GM21515 (cell line): ENCODE measurements around the gene CAB39L.

Experiments used
- ATAC-seq: cut with Tn5 transposase; IDR thresholded peaks from one replicate; pipeline ENCODE4 v1.9.1; 2021; ENCODE audit not compliant: unreplicated experiment

Gene CAB39L

DNA sequence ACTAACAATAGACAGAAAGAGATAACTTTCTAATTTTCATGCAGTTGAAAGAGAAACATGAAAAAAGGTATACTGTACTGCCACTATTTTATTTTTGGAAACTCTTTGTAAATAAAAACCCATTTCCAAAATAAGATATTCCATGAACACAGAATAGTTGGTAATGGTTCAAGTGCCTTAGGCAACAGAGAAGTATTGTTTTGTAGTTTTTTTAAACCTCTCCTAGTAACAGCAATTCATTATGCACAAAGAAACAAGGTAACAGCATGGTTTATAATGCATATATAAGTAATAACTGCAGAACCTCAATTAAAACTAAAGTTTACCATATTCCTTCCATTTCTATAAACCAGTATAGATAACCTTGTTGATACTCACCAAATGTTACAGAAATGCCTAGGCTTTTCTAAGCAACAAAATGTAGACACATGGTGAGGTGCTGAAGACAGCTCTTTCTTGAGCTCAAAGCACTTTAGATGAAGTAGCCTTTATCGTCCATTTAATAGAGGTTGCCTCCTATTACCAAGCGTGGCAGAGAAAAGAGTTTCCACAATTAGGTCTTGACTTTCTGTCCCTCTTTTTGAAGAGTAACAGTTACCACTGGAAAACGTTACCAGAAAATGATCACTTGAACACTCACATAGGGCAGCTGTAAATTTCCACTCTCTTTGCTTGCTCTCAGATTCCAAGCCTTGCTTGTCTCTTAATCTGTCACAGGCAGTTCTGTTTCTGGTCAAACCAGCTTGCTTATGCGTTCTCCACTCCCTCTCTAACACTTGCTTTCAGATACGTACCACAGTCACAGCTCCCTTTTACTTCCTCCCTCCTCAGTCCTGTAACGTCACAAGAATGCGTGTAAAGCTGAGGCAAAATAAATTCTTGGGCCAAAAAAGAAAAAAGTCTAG lies 42.9 kb downstream of the CAB39L start:
- no peak for ATAC-seq

DNA sequence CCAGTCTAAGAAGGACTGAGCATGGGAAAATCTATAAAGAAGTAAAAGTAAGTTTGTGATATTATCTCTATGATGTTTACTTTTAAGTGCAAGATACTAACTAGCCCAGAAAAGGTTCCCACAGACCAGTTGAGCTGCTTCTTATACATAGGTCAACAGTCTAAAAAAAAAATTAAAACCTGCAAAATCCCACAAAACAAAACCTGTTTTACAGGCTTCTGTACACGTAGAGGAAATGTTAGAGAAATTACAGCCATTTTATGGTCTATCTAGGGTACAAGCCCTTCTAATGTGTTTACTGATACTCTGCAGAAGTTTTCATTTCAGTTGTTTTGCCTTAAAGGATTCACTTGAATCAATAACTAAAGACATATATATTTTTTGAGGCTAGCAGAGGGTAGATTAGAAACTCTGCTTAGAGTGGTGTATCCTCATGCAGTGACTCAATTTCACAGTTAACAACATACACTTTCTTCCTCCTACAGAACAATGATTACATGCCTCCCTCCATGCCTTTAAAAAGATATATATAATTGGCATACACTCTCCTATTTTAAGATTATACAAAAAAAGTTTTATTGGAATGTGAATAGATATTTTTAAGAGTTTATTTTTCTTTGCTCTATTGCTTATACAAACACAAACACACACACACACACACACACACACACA lies 43.9 kb downstream of the CAB39L start:
- ATAC-seq, result no peak

DNA sequence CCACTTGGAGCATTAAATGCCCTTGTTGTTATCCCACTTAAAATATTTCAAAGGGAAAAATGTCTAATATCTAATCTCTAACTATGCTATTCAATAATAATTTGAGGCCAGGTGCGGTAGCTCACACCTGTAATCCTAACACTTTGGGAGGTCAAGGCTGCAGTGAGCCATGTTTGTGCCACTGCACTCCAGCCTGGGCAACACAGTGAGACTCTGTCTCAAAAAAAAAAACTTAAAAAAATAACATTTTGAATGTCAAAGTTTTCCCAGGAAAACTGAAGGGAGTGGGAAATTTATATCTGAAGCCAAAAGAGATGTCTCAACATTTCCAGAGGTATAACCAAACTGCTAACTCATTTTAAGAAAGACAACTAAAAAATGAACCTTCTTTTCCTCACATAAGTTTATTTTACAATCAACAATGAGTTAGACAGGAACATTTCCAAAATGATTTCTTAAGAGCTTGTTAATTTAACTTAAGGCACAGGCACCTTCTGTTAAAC lies 47.9 kb downstream of the CAB39L start:
- ATAC-seq, result no peak

DNA sequence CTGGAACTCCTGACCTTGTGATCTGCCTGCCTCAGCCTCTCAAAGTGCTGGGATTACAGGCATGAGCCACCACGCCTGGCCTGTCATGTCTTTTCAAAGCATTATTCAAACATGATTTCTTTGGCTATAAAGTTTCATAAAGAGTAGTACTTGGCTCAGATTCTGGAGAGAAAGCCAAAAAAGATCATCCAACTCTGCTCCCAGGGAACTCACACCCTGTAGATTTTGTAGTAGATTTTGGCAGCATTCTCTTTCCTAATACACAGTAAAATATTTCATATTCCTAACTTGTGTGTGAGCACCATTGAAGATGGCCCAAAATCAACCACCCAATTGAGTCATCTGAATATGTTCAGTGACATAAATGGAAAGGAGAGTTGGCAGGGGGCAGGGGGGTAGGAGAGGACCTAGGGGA lies 48.4 kb downstream of the CAB39L start:
- ATAC-seq, result no peak

DNA sequence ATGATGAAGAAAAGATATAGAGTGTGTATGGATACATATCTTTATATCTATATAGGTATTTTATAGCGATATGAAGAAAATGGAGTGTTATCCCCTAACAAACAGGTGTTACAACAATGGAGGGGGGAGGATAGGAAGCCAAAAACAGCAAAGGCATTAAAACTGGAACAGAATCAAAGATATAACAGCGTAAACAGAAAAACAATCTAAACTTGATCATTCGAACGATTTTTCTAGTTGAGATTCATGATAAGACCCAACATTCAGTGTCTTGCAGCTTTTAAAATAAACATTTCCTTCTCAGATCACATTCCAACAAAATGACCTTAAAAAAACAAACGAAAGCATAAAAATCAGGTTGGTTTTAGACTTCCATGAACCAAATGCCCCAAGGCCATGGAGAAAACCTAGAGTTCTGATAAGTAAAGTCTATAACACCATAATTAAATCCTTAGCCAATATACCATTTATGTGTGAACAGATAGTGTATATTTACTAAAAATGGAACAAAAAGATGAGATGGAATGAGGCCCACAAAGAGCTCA lies 55.7 kb downstream of the CAB39L start:
- ATAC-seq, result no peak

DNA sequence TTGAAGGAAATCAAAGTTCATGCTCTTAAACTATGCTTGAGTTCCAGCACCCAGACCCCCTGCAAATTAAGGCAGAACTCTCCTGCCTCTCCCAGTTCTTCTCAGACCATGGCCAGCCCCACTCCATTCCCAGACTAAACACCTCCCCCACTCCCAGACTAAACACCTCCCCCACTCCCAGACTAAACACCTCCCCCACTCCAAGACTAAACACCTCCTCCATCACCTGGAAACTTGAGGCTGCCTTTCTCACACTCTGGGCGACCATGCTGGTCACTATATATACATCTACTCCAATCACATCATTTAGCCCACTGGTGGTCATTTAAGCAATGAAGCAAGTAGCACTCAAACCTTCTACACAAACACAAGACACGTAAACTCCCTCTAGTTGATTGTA lies 57.2 kb downstream of the CAB39L start:
- ATAC-seq, result no peak

DNA sequence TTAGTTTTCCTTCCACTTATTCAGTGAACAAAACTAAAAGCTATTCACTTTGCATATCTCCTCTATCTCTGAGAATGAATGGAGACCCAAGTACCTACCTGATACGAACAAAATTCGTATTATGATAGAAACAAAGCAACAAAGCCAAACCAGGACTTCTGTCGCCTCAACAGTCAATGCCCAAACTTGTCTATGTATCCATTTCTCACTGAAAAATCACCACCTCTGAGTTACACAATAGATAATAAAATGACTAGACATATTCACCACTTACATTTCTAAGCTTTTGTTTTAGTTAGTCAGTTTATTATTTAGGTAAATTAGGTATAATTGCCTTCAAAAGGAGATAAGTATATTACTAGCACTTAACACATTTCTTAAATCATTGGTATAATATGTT lies 67.7 kb downstream of the CAB39L start:
- ATAC-seq, result no peak

DNA sequence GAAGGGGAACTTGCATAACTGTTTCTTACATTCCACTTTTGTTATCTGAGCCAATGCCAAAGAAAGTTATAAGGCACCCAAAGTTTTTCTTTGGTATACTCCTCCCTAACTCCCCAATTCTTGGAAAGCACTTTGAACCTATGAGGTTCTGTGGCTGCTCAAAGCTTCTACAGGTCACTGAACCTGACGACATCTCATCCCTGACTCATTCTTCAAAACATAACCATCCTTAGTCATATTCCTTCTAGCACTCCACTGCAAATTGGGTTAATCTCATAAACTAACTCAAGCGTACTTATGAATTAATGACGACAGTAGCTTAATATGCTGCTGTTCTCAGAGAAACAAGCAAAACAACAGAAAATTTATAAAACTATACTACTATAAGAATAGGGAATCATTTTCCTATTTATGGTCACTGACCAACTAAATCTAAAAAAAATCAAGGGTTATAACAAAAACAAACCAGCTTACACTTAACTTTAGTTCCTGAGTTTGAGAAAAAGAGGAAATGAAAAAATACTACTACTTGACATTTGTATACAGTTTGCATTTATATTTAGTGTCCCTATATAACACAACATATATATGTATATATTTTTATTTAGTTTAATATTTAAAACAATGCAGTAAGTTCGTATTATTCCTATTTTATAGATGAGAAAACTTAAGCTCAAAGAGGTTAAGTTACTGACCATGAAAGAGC lies 69.1 kb downstream of the CAB39L start:
- ATAC-seq, result no peak

DNA sequence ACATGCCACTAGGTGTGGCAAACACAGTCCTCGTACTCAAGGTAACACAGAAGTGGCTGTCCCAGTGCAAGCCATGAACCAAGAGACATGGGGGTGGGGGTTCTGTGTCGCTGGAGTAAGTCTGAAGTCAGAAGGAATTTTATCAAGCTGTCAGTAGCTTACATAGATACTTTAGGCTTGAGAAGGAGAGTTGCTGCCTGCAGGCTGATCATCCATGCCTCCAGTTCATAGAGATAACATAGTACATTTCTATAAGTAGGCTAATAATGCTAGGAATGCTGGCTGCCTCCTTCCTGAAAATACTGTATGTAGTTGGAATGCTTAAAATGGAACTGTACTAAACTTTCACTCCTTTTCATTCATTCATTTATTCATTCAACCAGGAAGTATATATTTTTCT lies 70.1 kb downstream of the CAB39L start:
- no peak for ATAC-seq

DNA sequence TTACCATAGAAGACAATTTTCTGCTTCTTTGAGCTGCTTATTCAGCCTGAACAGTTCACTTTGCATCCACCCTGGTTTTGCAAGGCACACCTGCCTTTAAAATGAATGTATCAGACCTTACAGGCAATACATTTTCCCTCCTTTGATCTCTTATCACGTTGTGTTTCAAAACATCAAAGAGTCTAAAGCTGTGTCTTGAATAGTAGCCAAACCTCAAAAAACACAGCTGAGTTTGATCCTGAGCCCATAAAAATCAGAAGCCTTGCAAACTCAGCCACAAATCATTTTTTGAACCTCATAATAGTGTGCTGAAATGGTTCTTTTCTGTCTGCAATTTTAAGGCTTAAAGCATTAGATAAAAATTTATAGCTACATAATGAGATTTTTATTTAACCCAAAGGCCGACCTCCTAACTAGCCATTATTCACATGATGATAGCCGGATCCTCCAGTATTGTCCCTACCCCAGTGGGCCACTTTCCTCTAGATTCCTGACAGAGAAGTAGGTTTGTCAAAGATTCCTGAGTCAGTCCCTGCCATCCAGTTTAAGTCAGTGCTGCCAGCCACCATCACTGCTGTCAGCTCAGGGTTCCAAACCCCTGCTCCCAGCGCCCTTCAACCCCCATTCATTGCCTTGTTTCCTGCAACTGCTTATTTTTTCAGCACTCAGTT lies 71.8 kb downstream of the CAB39L start:
- no peak for ATAC-seq

DNA sequence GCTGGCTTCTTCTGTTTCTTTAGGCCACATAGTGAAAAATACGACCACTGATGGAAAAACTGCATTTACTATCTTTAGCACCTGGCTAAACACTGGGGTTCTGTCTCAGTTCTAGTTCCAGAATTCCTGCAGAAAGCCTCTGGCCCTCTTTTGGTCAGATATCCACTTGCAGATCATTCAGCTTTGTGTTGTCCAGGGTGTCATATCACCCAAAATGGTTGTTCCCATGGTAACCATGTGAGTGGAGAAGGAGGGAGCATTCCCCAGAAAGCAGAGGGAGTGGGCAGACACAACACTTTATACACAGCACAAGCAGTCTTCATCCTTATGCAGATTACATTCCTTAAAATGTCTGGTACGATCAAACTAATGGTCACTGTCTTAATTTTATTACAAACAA lies 73.5 kb downstream of the CAB39L start:
- no peak for ATAC-seq

DNA sequence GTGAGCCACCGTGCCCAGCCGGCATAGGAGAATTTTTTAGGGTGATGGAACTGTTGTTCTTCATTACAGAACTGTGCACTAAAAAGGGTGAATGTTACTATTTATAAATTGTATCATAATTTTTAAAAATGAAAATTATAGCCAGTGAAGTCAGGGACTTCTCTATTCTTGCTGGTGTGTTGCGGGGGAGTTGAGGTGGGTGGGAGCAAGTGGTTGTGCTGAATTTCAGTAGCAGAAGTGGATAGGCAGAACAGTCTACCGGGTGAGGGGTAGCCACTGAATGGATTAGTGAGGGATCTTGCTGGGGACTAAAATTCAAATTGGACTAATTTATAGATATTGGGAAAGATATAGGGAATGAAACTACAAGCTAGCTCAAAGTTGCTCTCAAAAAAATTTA lies 74.0 kb downstream of the CAB39L start:
- ATAC-seq, result no peak

DNA sequence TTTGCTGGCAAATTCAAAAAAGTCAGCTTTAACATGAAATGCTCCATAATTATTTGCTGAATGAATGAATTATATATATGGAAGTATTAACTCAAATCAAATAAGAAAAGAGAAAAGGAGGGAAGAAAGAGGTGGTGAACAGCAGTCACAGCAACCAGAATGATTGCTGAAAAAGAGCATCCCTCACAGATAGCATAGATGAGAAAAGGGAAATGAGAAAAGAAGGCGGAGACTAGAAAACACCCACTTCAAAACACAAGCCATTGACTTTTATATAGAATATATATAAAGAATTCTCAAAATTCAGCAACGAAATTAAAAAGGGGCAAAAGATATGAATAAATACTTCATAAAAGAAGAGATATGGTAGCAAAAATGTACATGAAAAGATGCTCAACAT lies 75.2 kb downstream of the CAB39L start:
- ATAC-seq, result no peak

DNA sequence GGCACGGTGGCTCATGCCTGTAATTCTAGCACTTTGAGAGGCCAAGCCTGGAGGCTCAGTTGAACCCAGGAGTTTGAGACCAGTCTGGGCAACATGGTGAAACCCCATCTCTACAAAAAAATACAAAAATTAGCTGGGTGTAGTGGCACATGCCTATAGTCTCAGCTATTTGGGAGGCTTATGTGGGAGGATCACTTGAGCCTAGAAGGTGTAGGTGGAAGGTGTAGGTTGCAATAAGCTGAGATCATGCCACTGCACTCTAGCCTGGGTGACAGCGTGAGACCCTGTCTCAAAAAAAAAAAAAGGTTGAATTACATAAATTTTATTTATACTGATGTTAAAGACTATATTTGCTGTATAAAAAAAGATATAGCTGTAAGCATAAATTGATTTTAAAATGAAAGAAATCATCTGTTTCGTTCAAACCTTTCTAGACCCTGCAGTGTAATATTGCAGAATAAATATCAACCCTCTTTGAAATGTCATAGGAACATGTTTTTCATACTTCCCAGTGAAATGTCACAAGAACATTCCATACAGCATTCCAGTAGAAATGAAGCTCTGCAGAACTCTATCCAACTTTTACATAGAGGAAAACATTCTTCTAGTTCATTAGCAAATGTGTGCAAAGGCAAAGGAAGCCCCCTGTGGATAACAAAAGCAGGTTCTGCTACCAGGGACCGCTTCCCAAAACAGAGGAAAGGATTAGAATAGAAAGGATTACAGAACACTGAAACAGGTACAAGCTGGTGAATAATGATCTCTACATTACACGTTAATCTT lies 76.0 kb downstream of the CAB39L start:
- ATAC-seq, result no peak

DNA sequence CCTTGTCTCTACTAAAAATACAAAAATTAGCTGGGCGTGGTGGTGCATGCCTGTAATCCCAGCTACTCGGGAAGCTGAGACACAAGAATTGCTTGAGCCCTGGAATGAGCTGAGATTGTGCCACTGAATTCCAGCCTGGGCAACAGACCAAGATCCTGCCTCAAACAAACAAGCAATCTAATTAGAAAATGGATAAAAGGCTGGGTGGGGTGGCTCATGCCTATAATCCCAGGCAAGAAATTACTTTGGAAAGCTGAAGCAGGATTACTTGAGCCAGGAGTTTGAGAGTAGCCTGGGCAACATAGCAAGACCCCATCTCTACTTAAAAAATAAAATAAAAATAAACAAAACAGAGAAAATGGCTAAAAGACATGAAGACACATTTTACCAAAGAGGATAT lies 77.0 kb downstream of the CAB39L start:
- no peak for ATAC-seq

DNA sequence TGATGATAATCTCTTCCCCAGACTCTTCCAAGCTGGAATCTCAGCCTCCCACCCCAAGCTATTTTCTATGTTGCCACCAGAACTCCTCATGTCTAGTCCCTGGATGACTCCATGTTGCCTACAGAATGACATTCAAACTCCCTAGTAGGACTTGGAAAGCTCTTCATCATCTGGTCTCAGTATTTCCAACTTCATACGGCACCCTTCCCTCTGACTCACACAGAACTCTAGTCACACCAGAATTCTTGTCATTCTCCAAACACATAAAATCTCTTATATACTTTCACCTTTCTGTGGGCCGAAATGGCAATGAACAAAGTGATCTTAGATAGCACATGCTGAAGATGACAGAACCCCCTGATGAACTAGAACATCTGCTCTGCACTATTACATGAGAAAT lies 86.2 kb downstream of the CAB39L start:
- ATAC-seq, result no peak

DNA sequence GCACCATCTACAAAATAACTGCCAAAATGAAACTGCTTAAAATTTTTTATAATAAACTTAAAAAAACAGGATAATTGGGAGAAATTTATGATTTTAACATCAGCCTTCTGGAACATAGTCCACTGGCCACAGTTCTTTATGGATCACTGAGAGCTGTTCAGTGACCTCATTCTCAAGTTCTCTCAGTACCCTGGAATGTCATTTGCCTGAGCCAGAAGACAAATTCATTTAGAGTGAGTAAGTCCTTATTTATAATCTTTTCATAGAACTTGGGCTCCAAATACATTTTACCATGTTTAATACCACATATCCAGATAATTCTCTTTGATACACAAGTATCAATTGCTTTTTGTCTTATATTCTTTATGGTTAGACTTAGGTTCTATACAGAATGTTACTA lies 87.6 kb downstream of the CAB39L start:
- ATAC-seq, result no peak

DNA sequence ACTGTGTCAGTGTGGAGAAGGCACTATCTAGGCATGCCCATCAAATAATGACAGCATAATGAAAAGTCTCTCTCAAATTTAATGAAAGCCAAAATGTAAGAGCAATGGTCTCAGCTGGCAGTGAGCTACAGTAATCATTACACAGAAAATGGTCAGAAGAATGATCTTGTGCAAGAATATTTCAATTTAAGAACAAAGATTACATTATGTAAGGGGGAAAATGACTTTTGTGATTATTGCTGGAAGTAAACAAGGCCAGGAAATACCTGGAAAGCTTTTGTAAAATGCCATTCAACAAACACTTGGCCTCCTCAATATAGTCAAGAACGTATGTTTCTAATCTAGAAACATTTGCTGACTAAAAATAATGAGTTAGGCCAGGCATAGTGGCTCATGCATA lies 89.1 kb downstream of the CAB39L start:
- ATAC-seq, result no peak

DNA sequence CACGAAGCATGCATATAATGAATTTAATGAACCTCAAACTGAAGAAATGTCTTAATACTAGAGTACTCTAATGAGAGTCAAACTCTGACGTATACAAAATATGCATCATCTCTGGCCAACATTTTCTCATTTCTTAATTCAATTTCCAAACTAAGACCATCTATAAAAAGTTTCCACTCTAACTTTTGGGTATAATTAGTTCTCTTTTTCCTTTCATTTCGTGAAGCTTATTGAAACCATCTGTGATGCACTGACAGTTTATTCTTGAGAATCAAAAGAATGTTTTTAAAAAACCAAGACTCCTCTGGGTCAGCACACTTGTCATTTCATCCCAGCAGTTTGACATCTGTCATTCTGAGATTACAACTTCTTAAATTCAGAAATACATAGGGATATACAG lies 90.0 kb downstream of the CAB39L start:
- no peak for ATAC-seq

DNA sequence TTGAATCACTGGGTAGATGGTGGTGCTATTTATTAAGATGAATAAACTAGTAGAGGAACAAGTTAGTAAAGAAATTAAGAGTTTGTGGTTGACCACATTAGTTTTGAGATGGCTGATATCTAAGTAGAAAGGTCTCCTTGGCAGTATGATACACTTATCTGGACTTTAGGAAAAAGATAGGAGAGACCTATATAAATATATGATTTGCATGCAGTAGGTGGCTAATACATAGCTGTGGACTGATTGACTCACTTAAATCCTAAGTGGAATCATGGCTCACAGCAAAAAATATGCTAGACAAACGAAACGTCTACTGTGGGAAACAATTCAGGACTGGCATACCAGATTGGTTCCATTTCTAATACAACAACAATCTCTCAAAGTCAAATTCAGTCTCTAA lies 92.0 kb downstream of the CAB39L start:
- ATAC-seq, result no peak
